NCI-H2107 treated with DMSO at 0.1 percent for 48 hours (cell line): ENCODE data around the gene BNIP3.
"Not testable (repeated sequence)": the region's sequence is repeated elsewhere in the genome, so short reads cannot be mapped to it uniquely, and the experiment has no call there.

Source experiments
- DNase-seq: peaks from one replicate; lab custom pipeline; 2025; ENCODE audit not compliant: unreplicated experiment; lab: John Stamatoyannopoulos, UW

BNIP3 gene

GRCh38 chr10:131930586-131931330 is 51.0 kb downstream of the BNIP3 start:
- DNase-seq, result no peak

GRCh38 chr10:131930150-131930549 is 51.6 kb downstream of the BNIP3 start:
- DNase-seq, result no peak

GRCh38 chr10:131929122-131929845 is 52.4 kb downstream of the BNIP3 start:
- no peak for DNase-seq

GRCh38 chr10:131928248-131929095 is 53.3 kb downstream of the BNIP3 start:
- no peak for DNase-seq

- DNase-seq, result no peak
These were observed 54.8 kb downstream of the BNIP3 start for GRCh38 chr10:131926743-131927595.

GRCh38 chr10:131926253-131926652 is 55.5 kb downstream of the BNIP3 start:
- no peak for DNase-seq

GRCh38 chr10:131925716-131926115 is 56.0 kb downstream of the BNIP3 start:
- no peak for DNase-seq

- DNase-seq, result no peak
These were observed 56.6 kb downstream of the BNIP3 start for GRCh38 chr10:131925011-131925649.

- no peak for DNase-seq
These were observed 58.5 kb downstream of the BNIP3 start for GRCh38 chr10:131923038-131923756.

GRCh38 chr10:131921184-131921583 is 60.5 kb downstream of the BNIP3 start:
- no peak for DNase-seq

- DNase-seq, result no peak
These were observed 61.0 kb downstream of the BNIP3 start for GRCh38 chr10:131920693-131921092.

- DNase-seq, result no peak
These were observed 61.6 kb downstream of the BNIP3 start for GRCh38 chr10:131920151-131920550.

- not testable (repeated sequence) for DNase-seq
These were observed 62.3 kb downstream of the BNIP3 start for GRCh38 chr10:131919461-131919860.
